ENCODE measurements around the gene PAQR4. TPM values are rescaled to one million over a fixed set of nuclear protein-coding genes. Genes with fewer than 3 reads are reported as not detected.

The PAQR4 gene
- polyA plus RNA-seq, 1 of the 3 experiments (the other 2 are of a cell fraction) = 8.8 TPM

GRCh38 chr16:3020604-3021448, 51.7 kb downstream of the PAQR4 start:
- CTCF ChIA-PET = interaction anchor here (0.9 to 8.5 kb wide), 9 partner anchors 9 to 153 kb away, joined by 3 to 111 read pairs (median 3); partner anchors contain the start of gene CLDN9
- DNase-seq = peak; percentile 72
- TF ChIP-seq NRF1 (IDR thresholded peaks at IDR 0.05; ENCODE audit: low read depth, low read length) = no peak
- no peak for TF ChIP-seq CTCF (IDR thresholded peaks at IDR 0.05)
- peak; percentile 98 for TF ChIP-seq TEAD4 (IDR thresholded peaks at IDR 0.05; ENCODE audit: borderline replicate concordance, insufficient read depth)
- TF ChIP-seq GATA2 (CRISPR knock-in tag; IDR thresholded peaks at IDR 0.05) = no peak
- TF ChIP-seq IRF3 (IDR thresholded peaks at IDR 0.05; ENCODE audit: low read depth, low read length) = no peak
- TF ChIP-seq ZBTB33 (IDR thresholded peaks at IDR 0.05; ENCODE audit: borderline replicate concordance, low read depth) = no peak
- TF ChIP-seq CHD2 (IDR thresholded peaks at IDR 0.05; ENCODE audit: low read length, partially characterized antibody) = peak; percentile 11
- TF ChIP-seq NFIC (IDR thresholded peaks at IDR 0.05; ENCODE audit: borderline replicate concordance) = peak; percentile 100
- 0 out of 2 replicates have a peak, but pooled peaks have one; percentile 45 for TF ChIP-seq POLR2AphosphoS5 (IDR thresholded peaks at IDR 0.05; ENCODE audit: low read depth, low read length)
- peak; percentile 96 for TF ChIP-seq MAX (IDR thresholded peaks at IDR 0.05; ENCODE audit: low read depth)
- TF ChIP-seq TCF12 (IDR thresholded peaks at IDR 0.05) = peak; percentile 80
- 0 out of 2 replicates have a peak, but pooled peaks have one; percentile 47 for TF ChIP-seq FOXM1 (IDR thresholded peaks at IDR 0.05; ENCODE audit: low read depth)
- no peak for TF ChIP-seq MXI1 (IDR thresholded peaks at IDR 0.05; ENCODE audit: low read depth, low read length)
- no peak; the same call in 1 of the 2 replicates for TF ChIP-seq USF1 (IDR thresholded peaks at IDR 0.05; ENCODE audit: borderline replicate concordance, low read depth)
- TF ChIP-seq EZH2phosphoT487 (IDR thresholded peaks at IDR 0.05; ENCODE audit: borderline replicate concordance, low read depth) = no peak
- TF ChIP-seq SIN3A (IDR thresholded peaks at IDR 0.05; ENCODE audit: borderline replicate concordance, low read depth, low read length) = peak; percentile 27; the same call in 1 of the 2 replicates
- no peak for TF ChIP-seq SMC3 (IDR thresholded peaks at IDR 0.05; ENCODE audit: low read depth, low read length)
- no peak for TF ChIP-seq USF2 (IDR thresholded peaks at IDR 0.05; ENCODE audit: borderline replicate concordance, low read depth, low read length)
- no peak for TF ChIP-seq YY1 (IDR thresholded peaks at IDR 0.05; ENCODE audit: low read depth)
- TF ChIP-seq GABPA (IDR thresholded peaks at IDR 0.05; ENCODE audit: low read depth) = peak; percentile 50
- peak in 1 of 2 experiments; percentile 94; a peak in 2 of 4 replicates for TF ChIP-seq EP300 (IDR thresholded peaks at IDR 0.05; ENCODE audit: borderline replicate concordance in 1 of 2, low read depth in 1 of 2, low read length in 1 of 2)
- TF ChIP-seq ELF1 (IDR thresholded peaks at IDR 0.05) = peak; percentile 9; the same call in 1 of the 2 replicates
- no peak for TF ChIP-seq RAD21 (IDR thresholded peaks at IDR 0.05; ENCODE audit: low read length)
- peak; percentile 98 for TF ChIP-seq FOSL2 (IDR thresholded peaks at IDR 0.05; ENCODE audit: borderline replicate concordance, low read depth)
- peak; percentile 99 for TF ChIP-seq JUND (IDR thresholded peaks at IDR 0.05)
- peak; percentile 68; the same call in 1 of the 2 replicates for TF ChIP-seq MEF2A (IDR thresholded peaks at IDR 0.05; ENCODE audit: borderline replicate concordance, low read depth)

More at GRCh38 chr16:3020604-3021448, 51.7 kb downstream of the PAQR4 start:
- WGBS (ENCODE audit: low lambda C conversion rate) = 2% methylated on average over 17 of the region's 57 CpGs
- no peaks in the 10 kb centered on the region for H3K27me3 ChIP-seq (ENCODE audit: insufficient read depth)
- H3F3A ChIP-seq (replicated peaks; ENCODE audit: insufficient read depth) = peaks cover 42% of the 10 kb centered on the region
- H3K9me2 ChIP-seq = no peaks in the 10 kb centered on the region
- H2AFZ ChIP-seq (ENCODE audit: low read depth) = no peak overlapping the region
- POLR2A ChIA-PET = interaction anchor here (1.3 to 1.4 kb wide), 2 partner anchors 11 to 17 kb away, joined by 4 to 8 read pairs; no protein-coding TSS in a partner anchor
- no peaks in the 10 kb centered on the region for H3K9me3 ChIP-seq
- peak overlapping the region; percentile 99 for H3K4me2 ChIP-seq
- peaks cover 6 to 16% of the 10 kb centered on the region in 2 experiments for H3K36me3 ChIP-seq (replicated peaks in 1 of 2; ENCODE audit: control insufficient read depth in 1 of 2, insufficient read depth in 2 of 2, low read length in 1 of 2)
- H3K4me3 ChIP-seq (ENCODE audit: low read depth in 2 of 2, low read length in 1 of 2) = peak overlapping the region; percentile 80 to 88
- peaks cover 11% of the 10 kb centered on the region; the same call in 1 of the 2 replicates for H3K79me2 ChIP-seq (ENCODE audit: insufficient read depth)
- H3K4me1 ChIP-seq (ENCODE audit: control insufficient read depth in 1 of 2, insufficient read depth in 2 of 2, low read depth in 1 of 2, low read length in 1 of 2) = peaks cover 8 to 33% of the 10 kb centered on the region in 2 experiments; a peak in 3 of 4 replicates
- peak overlapping the region; percentile 100 for H3K9ac ChIP-seq
- H3K27ac ChIP-seq (ENCODE audit: low read depth in 2 of 2, low read length in 1 of 2) = peak overlapping the region; percentile 87 to 99
- peaks cover 8% of the 10 kb centered on the region for H4K20me1 ChIP-seq (ENCODE audit: insufficient read depth)

All from SK-N-SH (cell line).